Fibroblast of the aortic adventitia (primary cell): ENCODE measurements around the gene FGF9. TPM values are rescaled to one million over a fixed set of nuclear protein-coding genes. Genes with fewer than 3 reads are reported as not detected.
A peak's percentile ranks its signal among the peaks of the same experiment; 100 is the strongest.

Experiments
- DNase-seq: peaks from one replicate; pipeline ENCODE4 v3.0.0-alpha.2; 2010; ENCODE audit warnings: low read depth
- H3K4me3 ChIP-seq: 2 replicates; pipeline ENCODE4 v1.5.1; 2011; ENCODE audit warnings: low read depth, mild to moderate bottlenecking, control low read depth, low read length, moderate library complexity
- CTCF ChIP-seq: IDR thresholded peaks from 2 replicates; pipeline ENCODE4 v1.5.1; 2011; ENCODE audit warnings: mild to moderate bottlenecking, low read length, control low read depth, inconsistent platforms; ENCODE audit not compliant: insufficient read depth
- total RNA-seq: library from RNA; depleted of rRNA; stranded (reverse); fragments of >200 nt; gene quantifications from 2 replicates; pipeline ENCODE4 v1.2.3, GENCODE V29; 2012; ENCODE audit warnings: low replicate concordance

The FGF9 gene
- 0.18 and 2.5 TPM in 2 replicates for total RNA-seq

- peak; percentile 65 for DNase-seq
- H3K4me3 ChIP-seq, result peak within 1 kb of the TSS; percentile 67
- no peak for TF ChIP-seq CTCF
Observed at GRCh38 chr13:21670883-21671619, at the start of gene FGF9. FGF9 (plus strand) TSS chr13:21671073; CDS start chr13:21671913, 840 bp downstream.

GRCh38 chr13:21625366-21625765, 45.5 kb upstream of the FGF9 start:
- peak; percentile 50 for DNase-seq
- TF ChIP-seq CTCF, result peak; percentile 51
- H3K4me3 ChIP-seq, result no peak overlapping the region

GRCh38 chr13:21632196-21632595, 38.7 kb upstream of the FGF9 start:
- H3K4me3 ChIP-seq, result no peak overlapping the region
- no peak for TF ChIP-seq CTCF
- no peak for DNase-seq

- no peak overlapping the region for H3K4me3 ChIP-seq
- DNase-seq, result no peak
- TF ChIP-seq CTCF, result no peak
Observed at GRCh38 chr13:21636656-21637055, 34.2 kb upstream of the FGF9 start.

- TF ChIP-seq CTCF, result no peak
- no peak overlapping the region for H3K4me3 ChIP-seq
- peak; percentile 10 for DNase-seq
Observed at GRCh38 chr13:21637296-21637695, 33.6 kb upstream of the FGF9 start.

- TF ChIP-seq CTCF, result peak; percentile 67
- H3K4me3 ChIP-seq, result no peak overlapping the region
Observed at GRCh38 chr13:21638319-21639282, 32.3 kb upstream of the FGF9 start.

More at GRCh38 chr13:21638319-21639282, 32.3 kb upstream of the FGF9 start:
- peak; percentile 32 for DNase-seq
